GM12875 (cell line): ENCODE results near the gene CDH2.

Source experiments
- H3K4me3 ChIP-seq: one replicate; pipeline ENCODE4 v1.5.1; 2011; ENCODE audit warnings: low read depth, low read length, control low read depth
- CTCF ChIP-seq: IDR thresholded peaks from 2 replicates; pipeline ENCODE4 v1.5.1; 2011; ENCODE audit warnings: low read depth, mild to moderate bottlenecking, control low read depth, inconsistent platforms, low read length, moderate library complexity, borderline replicate concordance; ENCODE audit not compliant: insufficient read depth

CDH2 gene

DNA sequence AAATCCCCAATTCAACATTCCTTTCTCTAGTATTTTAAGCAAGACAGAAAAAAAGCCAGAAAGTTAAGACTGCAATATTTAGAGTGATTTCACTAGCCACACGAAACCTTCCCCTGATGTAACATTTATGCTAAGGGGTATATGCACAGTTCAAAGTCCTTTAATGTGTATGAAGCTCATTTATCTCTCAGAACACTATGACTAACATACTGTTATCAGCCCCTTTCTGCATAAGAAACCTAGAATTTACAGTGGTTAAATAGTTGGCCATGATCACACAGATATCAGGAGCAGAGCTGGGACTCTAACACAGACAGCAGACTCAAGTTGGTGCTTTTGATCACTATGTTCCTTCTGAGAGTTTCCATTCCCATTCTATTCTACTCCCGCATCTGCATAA, 185.5 kb downstream of the CDH2 start:
- TF ChIP-seq CTCF = no peak
- H3K4me3 ChIP-seq = no peak overlapping the region

DNA sequence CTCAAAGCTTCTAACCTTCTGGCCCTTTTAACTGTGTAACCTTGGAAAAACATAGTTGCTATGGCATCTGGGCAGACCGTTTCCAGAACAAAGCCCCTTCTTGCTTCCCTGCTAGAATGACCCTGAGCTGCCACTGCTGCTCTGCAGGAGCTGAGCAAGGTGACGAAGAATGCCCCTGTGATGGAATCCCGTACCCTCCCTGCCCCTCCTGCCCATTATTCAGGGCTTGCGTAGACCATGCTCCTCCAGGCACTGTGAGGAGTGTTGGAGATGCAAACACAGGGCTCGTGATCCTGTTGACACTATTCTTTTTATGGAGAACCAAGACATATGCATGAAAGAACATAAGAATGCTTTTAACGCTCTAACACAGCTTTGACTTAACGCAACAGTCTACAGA, 191.1 kb downstream of the CDH2 start:
- no peak for TF ChIP-seq CTCF
- H3K4me3 ChIP-seq = no peak overlapping the region

- H3K4me3 ChIP-seq = no peak overlapping the region
- TF ChIP-seq CTCF = no peak
Measured at GRCh38 chr18:27983780-27984179, 193.2 kb downstream of the CDH2 start.

- no peak overlapping the region for H3K4me3 ChIP-seq
- TF ChIP-seq CTCF = no peak
Measured at GRCh38 chr18:27976806-27977408, 200.0 kb downstream of the CDH2 start.

DNA sequence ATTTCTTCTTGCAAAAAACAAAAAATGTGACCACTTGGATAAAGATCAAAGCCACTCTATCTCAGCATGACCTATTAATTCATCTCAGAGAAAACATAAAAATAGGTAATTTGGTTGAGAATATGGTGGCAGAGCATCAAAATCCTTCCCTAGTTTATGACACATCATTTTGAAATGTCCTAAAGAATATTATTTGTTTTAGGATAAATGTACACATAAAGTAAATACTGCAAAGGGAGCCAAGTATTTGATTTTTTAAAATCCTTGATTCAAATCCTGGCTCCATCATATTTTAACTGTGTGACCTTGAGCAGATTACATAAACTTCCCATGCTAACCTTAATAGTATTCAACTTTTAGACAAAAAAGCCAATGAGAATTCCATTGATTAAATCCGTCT, 206.6 kb downstream of the CDH2 start:
- H3K4me3 ChIP-seq = no peak overlapping the region
- no peak for TF ChIP-seq CTCF

- no peak for TF ChIP-seq CTCF
- no peak overlapping the region for H3K4me3 ChIP-seq
Measured at GRCh38 chr18:27969206-27969605, 207.7 kb downstream of the CDH2 start.

DNA sequence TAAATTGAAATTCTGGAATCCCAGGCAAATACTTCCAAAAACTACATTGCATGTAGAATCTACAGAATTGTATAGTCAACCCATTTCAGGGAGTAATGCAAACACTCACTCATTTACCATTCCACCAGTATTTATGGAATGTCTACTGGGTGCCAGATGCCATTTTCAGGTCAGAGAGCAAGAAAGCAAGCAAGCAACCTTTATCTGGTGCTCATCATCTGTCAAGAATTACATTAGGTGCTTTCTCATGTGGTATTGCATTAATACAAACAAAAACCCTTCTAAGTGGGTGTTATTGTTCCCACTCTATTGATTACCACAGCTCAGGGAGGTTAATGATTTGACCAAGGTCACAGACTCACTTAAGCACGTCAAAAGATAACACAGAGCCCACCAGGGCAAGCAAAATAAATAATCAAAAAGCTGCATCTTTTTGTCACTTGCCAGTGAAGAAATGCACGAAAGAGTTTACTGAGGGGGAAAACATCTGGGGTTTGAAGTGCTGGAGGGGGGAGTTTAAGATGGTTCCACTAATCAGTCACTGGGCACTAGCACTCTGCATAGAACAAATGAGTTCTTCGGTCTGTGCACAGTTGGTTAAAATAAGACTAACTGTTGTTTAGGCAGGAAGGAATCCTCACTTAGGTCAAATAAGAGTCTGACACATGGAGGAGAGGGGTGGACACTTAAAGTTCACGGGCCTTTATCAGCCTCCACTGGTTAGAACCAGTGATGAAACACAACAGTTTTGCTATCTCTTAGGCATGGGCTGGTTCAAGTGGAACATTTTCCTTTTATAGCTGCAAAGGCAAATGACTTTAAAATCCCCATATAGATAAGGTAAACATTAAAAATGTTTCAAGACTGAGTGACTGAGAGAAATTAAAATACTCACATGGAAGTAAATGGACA, 208.8 kb downstream of the CDH2 start:
- no peak for TF ChIP-seq CTCF
- H3K4me3 ChIP-seq = no peak overlapping the region
